Measurements from ENCODE around the gene CREBBP. TPM values are rescaled to one million over a fixed set of nuclear protein-coding genes. Genes with fewer than 3 reads are reported as not detected.

Gene CREBBP
- total RNA-seq, 4 donors from 2014 or later: 58.5 to 146 (median 65.6) TPM

GRCh38 chr16:3909791-3910583 is 29.5 kb upstream of the CREBBP start:
- no peak overlapping the region for H3K27ac ChIP-seq
- no peak for DNase-seq
- no peaks in the 10 kb centered on the region for H3K27me3 ChIP-seq
- intact Hi-C loops (cut with DNase I; ENCODE audit: low total_unique reads): no loop called here
- no peak overlapping the region for H3K4me3 ChIP-seq
- H3K36me3 ChIP-seq: no peaks in the 10 kb centered on the region
- no peaks in the 10 kb centered on the region for H3K9me3 ChIP-seq
- TF ChIP-seq, protein P1, sequence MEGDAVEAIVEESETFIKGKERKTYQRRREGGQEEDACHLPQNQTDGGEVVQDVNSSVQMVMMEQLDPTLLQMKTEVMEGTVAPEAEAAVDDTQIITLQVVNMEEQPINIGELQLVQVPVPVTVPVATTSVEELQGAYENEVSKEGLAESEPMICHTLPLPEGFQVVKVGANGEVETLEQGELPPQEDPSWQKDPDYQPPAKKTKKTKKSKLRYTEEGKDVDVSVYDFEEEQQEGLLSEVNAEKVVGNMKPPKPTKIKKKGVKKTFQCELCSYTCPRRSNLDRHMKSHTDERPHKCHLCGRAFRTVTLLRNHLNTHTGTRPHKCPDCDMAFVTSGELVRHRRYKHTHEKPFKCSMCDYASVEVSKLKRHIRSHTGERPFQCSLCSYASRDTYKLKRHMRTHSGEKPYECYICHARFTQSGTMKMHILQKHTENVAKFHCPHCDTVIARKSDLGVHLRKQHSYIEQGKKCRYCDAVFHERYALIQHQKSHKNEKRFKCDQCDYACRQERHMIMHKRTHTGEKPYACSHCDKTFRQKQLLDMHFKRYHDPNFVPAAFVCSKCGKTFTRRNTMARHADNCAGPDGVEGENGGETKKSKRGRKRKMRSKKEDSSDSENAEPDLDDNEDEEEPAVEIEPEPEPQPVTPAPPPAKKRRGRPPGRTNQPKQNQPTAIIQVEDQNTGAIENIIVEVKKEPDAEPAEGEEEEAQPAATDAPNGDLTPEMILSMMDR (IDR thresholded peaks at IDR 0.05): no peak
- TF ChIP-seq POLR2A (IDR thresholded peaks at IDR 0.05): no peak
- no peaks in the 10 kb centered on the region for H3K4me1 ChIP-seq

DNA sequence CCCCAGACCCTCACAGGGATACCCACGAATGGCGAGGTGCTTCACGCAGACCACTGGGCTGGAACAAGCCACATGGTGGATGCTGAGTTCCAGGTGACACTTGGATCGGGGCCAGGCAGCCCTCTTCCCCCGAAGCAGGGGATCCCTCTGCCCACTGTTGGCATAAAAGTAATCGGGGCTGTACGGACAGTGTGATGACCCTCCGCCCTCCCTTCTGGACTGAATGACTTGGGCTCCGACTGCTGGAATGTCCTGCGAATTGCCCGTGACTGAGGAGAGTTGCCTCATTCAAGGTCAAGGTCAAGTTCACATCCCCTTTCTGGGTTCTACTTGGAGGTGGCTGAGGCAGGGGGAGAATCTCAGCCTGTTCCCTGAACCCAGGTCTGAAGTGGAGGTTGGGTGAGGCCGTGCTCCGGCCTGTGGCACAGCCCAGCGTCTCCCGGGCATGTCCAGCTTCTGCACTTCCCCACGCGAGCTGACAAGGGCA is 28.5 kb upstream of the CREBBP start:
- no peak overlapping the region for H3K4me3 ChIP-seq
- H3K9me3 ChIP-seq: no peaks in the 10 kb centered on the region
- H3K36me3 ChIP-seq: no peaks in the 10 kb centered on the region
- no peak overlapping the region for H3K27ac ChIP-seq
- TF ChIP-seq, protein P1 (IDR thresholded peaks at IDR 0.05): no peak
- no peak for TF ChIP-seq POLR2A (IDR thresholded peaks at IDR 0.05)
- intact Hi-C loops (cut with DNase I; ENCODE audit: low total_unique reads): no loop called here
- no peaks in the 10 kb centered on the region for H3K27me3 ChIP-seq
- no peaks in the 10 kb centered on the region for H3K4me1 ChIP-seq
- no peak for DNase-seq

GRCh38 chr16:3907586-3907985 is 27.1 kb upstream of the CREBBP start:
- Histone ChIP-seq H3K36me3 (no peaks in the 10 kb centered on the region), H3K9me3 (no peaks in the 10 kb centered on the region), H3K4me3 (no peak overlapping the region), H3K27ac (no peak overlapping the region), H3K4me1 (no peaks in the 10 kb centered on the region), H3K27me3 (no peaks in the 10 kb centered on the region)
- intact Hi-C loops (cut with DNase I; ENCODE audit: low total_unique reads): no loop called here
- TF ChIP-seq, protein P1 (IDR thresholded peaks at IDR 0.05): no peak
- no peak for TF ChIP-seq POLR2A (IDR thresholded peaks at IDR 0.05)
- DNase-seq: no peak

- H3K4me1 ChIP-seq: no peaks in the 10 kb centered on the region
- intact Hi-C loops (cut with DNase I; ENCODE audit: low total_unique reads): no loop called here
- H3K36me3 ChIP-seq: no peaks in the 10 kb centered on the region
- DNase-seq: no peak
- no peak overlapping the region for H3K4me3 ChIP-seq
- no peaks in the 10 kb centered on the region for H3K27me3 ChIP-seq
- TF ChIP-seq, protein P1 (IDR thresholded peaks at IDR 0.05): no peak
- TF ChIP-seq POLR2A (IDR thresholded peaks at IDR 0.05): no peak
- H3K27ac ChIP-seq: no peak overlapping the region
- no peaks in the 10 kb centered on the region for H3K9me3 ChIP-seq
Measured at GRCh38 chr16:3906363-3906762, 25.9 kb upstream of the CREBBP start.

- Histone ChIP-seq H3K27ac (no peak overlapping the region), H3K9me3 (no peaks in the 10 kb centered on the region), H3K4me3 (no peak overlapping the region), H3K36me3 (no peaks in the 10 kb centered on the region), H3K4me1 (no peaks in the 10 kb centered on the region), H3K27me3 (no peaks in the 10 kb centered on the region)
- DNase-seq: no peak
- intact Hi-C loops (cut with DNase I; ENCODE audit: low total_unique reads): no loop called here
- no peak for TF ChIP-seq POLR2A (IDR thresholded peaks at IDR 0.05)
- TF ChIP-seq, protein P1 (IDR thresholded peaks at IDR 0.05): no peak
Measured at GRCh38 chr16:3904875-3905274, 24.4 kb upstream of the CREBBP start.
